Measurements from ENCODE around the gene ZNF157. TPM values are rescaled to one million over a fixed set of nuclear protein-coding genes. Genes with fewer than 3 reads are reported as not detected.
"Not testable (repeated sequence)": the region's sequence is repeated elsewhere in the genome, so short reads cannot be mapped to it uniquely, and the experiment has no call there.

Gene ZNF157
- total RNA-seq, 1 donor from 2014 or later, result 0.13 TPM

DNA sequence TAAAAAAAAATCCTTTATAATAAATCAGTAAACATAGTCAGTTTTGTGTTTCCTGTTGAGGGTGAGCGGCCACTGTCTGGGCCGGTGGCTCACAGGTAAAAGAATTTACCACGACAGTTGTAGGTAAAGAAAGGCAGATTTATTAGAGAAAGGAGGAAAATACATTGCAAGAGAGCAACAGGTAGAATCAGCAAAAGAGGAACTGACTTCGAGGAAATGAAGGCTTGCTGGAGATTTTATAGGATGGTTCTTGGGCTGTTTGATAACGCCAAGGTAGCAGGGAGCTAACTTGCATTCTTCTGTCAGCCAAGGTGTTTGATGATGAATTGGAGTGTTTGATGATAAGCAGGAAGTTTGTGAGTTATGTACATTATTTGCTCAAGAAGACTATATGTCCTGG lies 2.8 kb downstream of the ZNF157 start:
- no peak overlapping the region for H3K4me3 Mint-ChIP-seq (ENCODE audit: unreplicated experiment)
- no peak for DNase-seq (ENCODE audit: extremely low spot score, unreplicated experiment)
- no peak overlapping the region for H3K27ac Mint-ChIP-seq (ENCODE audit: unreplicated experiment)
- no peaks in the 10 kb centered on the region for H3K27me3 Mint-ChIP-seq (ENCODE audit: unreplicated experiment)
- no peaks in the 10 kb centered on the region for H3K9me3 Mint-ChIP-seq (ENCODE audit: unreplicated experiment)
- no peak for TF ChIP-seq CTCF (IDR thresholded peaks at IDR 0.05)
- no peaks in the 10 kb centered on the region for H3K4me1 Mint-ChIP-seq (ENCODE audit: unreplicated experiment)
- no peaks in the 10 kb centered on the region for H3K36me3 Mint-ChIP-seq (ENCODE audit: unreplicated experiment)

DNA sequence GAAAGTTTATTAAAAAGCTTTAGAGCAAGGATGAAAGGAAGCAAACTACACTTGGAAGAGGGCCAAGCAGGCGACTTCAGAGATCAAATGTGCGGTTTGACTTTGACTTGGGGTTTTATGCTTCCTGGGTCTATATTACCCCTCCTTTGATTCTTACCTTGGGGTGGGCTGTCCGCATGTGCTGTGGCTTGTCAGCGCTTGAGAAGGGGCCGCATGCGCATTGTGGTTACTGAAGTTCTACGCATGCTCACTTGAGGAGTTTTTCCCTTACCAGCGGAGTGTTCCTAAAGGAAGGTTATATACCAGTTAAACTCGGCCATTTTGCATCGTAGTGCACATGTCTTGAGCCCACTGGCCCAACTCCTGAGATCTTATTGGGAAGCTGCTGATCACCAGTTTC lies 9.9 kb downstream of the ZNF157 start:
- DNase-seq (ENCODE audit: extremely low spot score, unreplicated experiment), result no peak
- Mint-ChIP-seq H3K27me3 (ENCODE audit: unreplicated experiment) (no peaks in the 10 kb centered on the region), H3K36me3 (ENCODE audit: unreplicated experiment) (no peaks in the 10 kb centered on the region), H3K4me1 (ENCODE audit: unreplicated experiment) (no peaks in the 10 kb centered on the region), H3K4me3 (ENCODE audit: unreplicated experiment) (no peak overlapping the region), H3K9me3 (ENCODE audit: unreplicated experiment) (peaks cover 5% of the 10 kb centered on the region), H3K27ac (ENCODE audit: unreplicated experiment) (no peak overlapping the region)
- no peak for TF ChIP-seq CTCF (IDR thresholded peaks at IDR 0.05)

DNA sequence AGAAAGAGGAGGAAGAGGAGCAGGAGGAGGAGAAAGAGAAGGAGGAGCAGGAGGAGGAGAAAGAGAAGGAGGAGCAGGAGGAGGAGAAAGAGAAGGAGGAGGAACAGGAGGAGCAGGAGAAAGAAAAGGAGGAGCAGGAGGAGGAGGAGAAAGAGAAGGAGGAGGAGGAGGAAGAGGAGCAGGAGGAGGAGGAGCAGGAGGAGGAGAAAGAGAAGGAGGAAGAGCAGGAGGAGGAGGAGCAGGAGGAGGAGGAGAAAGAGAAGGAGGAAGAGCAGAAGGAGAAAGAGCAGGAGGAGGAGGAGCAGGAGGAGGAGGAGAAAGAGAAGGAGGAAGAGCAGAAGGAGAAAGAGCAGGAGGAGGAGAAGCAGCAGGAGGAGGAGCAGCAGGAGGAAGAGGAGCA lies 10.5 kb downstream of the ZNF157 start:
- H3K9me3 Mint-ChIP-seq (ENCODE audit: unreplicated experiment); H3K36me3 Mint-ChIP-seq (ENCODE audit: unreplicated experiment); H3K27me3 Mint-ChIP-seq (ENCODE audit: unreplicated experiment); H3K4me1 Mint-ChIP-seq (ENCODE audit: unreplicated experiment); H3K4me3 Mint-ChIP-seq (ENCODE audit: unreplicated experiment); DNase-seq (ENCODE audit: extremely low spot score, unreplicated experiment); H3K27ac Mint-ChIP-seq (ENCODE audit: unreplicated experiment): not testable (repeated sequence)

DNA sequence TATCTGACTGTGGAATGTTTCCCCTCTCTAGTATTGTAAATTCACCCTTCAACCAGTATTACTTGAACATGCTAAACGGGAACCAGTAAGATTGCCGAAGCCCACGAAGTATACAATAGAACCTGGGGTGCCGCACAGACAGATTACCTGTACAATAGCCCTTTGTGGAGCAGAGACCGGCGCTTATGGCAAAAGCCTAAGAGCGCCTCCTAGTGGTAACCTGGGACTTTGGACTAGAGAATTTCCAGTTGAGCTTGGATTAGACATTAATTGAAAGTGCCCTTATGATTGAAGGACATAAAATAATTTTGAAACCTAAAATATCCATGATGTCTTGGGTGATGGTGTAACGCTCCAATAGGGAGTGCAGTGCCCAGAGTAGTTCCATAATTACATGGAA lies 14.1 kb downstream of the ZNF157 start:
- no peaks in the 10 kb centered on the region for H3K27me3 Mint-ChIP-seq (ENCODE audit: unreplicated experiment)
- TF ChIP-seq CTCF (IDR thresholded peaks at IDR 0.05), result peak; percentile 70

GRCh38 chrX:47390780-47391179 lies 20.4 kb downstream of the ZNF157 start:
- Mint-ChIP-seq H3K4me1 (ENCODE audit: unreplicated experiment) (no peaks in the 10 kb centered on the region), H3K36me3 (ENCODE audit: unreplicated experiment) (no peaks in the 10 kb centered on the region), H3K27ac (ENCODE audit: unreplicated experiment) (no peak overlapping the region), H3K9me3 (ENCODE audit: unreplicated experiment) (peaks cover 4% of the 10 kb centered on the region), H3K27me3 (ENCODE audit: unreplicated experiment) (peaks cover 4% of the 10 kb centered on the region), H3K4me3 (ENCODE audit: unreplicated experiment) (no peak overlapping the region)
- TF ChIP-seq CTCF (IDR thresholded peaks at IDR 0.05), result no peak
- no peak for DNase-seq (ENCODE audit: extremely low spot score, unreplicated experiment)

More for the DNA sequence above, 14.1 kb downstream of the ZNF157 start:
- Mint-ChIP-seq H3K36me3 (ENCODE audit: unreplicated experiment) (no peaks in the 10 kb centered on the region), H3K27ac (ENCODE audit: unreplicated experiment) (no peak overlapping the region), H3K4me3 (ENCODE audit: unreplicated experiment) (no peak overlapping the region), H3K9me3 (ENCODE audit: unreplicated experiment) (peaks cover 5% of the 10 kb centered on the region), H3K4me1 (ENCODE audit: unreplicated experiment) (no peaks in the 10 kb centered on the region)
- no peak for DNase-seq (ENCODE audit: extremely low spot score, unreplicated experiment)

- TF ChIP-seq CTCF (IDR thresholded peaks at IDR 0.05), result no peak
- H3K36me3 Mint-ChIP-seq (ENCODE audit: unreplicated experiment), result no peaks in the 10 kb centered on the region
- H3K4me1 Mint-ChIP-seq (ENCODE audit: unreplicated experiment), result no peaks in the 10 kb centered on the region
- H3K4me3 Mint-ChIP-seq (ENCODE audit: unreplicated experiment), result no peak overlapping the region
- H3K9me3 Mint-ChIP-seq (ENCODE audit: unreplicated experiment), result peaks cover 34% of the 10 kb centered on the region
- no peaks in the 10 kb centered on the region for H3K27me3 Mint-ChIP-seq (ENCODE audit: unreplicated experiment)
- no peak overlapping the region for H3K27ac Mint-ChIP-seq (ENCODE audit: unreplicated experiment)
- DNase-seq (ENCODE audit: extremely low spot score, unreplicated experiment), result no peak
These were observed 42.8 kb downstream of the ZNF157 start for GRCh38 chrX:47413179-47413594.
